Keratinocyte (primary cell): ENCODE results near the gene CFLAR. TPM values are rescaled to one million over a fixed set of nuclear protein-coding genes. Genes with fewer than 3 reads are reported as not detected.
"Not testable (repeated sequence)": the region's sequence is repeated elsewhere in the genome, so short reads cannot be mapped to it uniquely, and the experiment has no call there.

ENCODE experiments used
- DNase-seq: peaks from one replicate; pipeline ENCODE4 v3.0.0-alpha.2; 2011; ENCODE audit warnings: low read depth, missing footprints, low spot score
- FAIRE-seq: peaks from 2 replicates; lab custom pipeline; 2011; peaks lifted over from hg19 to GRCh38; lab: Jason Lieb, UNC
- H2AFZ ChIP-seq: 2 replicates; pipeline ENCODE4 v1.6.0; 2012; ENCODE audit warnings: low read length, control low read depth, inconsistent platforms; ENCODE audit not compliant: control insufficient read depth
- H3K27ac ChIP-seq: 2 replicates; pipeline ENCODE4 v1.5.1; 2011; ENCODE audit warnings: low read length; ENCODE audit not compliant: control insufficient read depth, insufficient read depth
- H3K27me3 ChIP-seq: 3 replicates; pipeline ENCODE4 v1.6.0; 2011; ENCODE audit warnings: low read length; ENCODE audit not compliant: control insufficient read depth, insufficient read depth; ENCODE audit errors: extremely low read depth
- H3K36me3 ChIP-seq, 2 experiments: 2 replicates in 1 of 2; 3 replicates in 1 of 2; pipeline ENCODE4 v1.5.1; 2011; ENCODE audit warnings: low read length in 2 of 2, mild to moderate bottlenecking in 1 of 2; ENCODE audit not compliant: control insufficient read depth in 2 of 2, insufficient read depth in 2 of 2; ENCODE audit errors: extremely low read depth in 1 of 2
- H3K4me1 ChIP-seq: 3 replicates; pipeline ENCODE4 v1.5.1; 2011; ENCODE audit warnings: low read length; ENCODE audit not compliant: control insufficient read depth, insufficient read depth; ENCODE audit errors: extremely low read depth
- H3K4me2 ChIP-seq: 3 replicates; pipeline ENCODE4 v1.6.0; 2011; ENCODE audit warnings: low read depth, low read length; ENCODE audit not compliant: control insufficient read depth, insufficient read depth; ENCODE audit errors: extremely low read depth
- H3K4me3 ChIP-seq, 3 experiments: fragments of 200-600 bp in 1 of 3; sonication (generic) in 1 of 3; 2 replicates in 2 of 3; 3 replicates in 1 of 3; pipeline ENCODE4 v1.5.1; 2011 to 2016; ENCODE audit warnings: low read length in 3 of 3, mild to moderate bottlenecking in 3 of 3, control low read depth in 2 of 3, inconsistent platforms in 1 of 3, low read depth in 1 of 3, mixed read lengths in 1 of 3, mixed run types in 1 of 3, moderate library complexity in 1 of 3; ENCODE audit not compliant: control insufficient read depth in 2 of 3, insufficient read depth in 2 of 3; ENCODE audit errors: extremely low read depth in 1 of 3
- H3K79me2 ChIP-seq: 2 replicates; pipeline ENCODE4 v1.6.0; 2012; ENCODE audit warnings: low read length; ENCODE audit not compliant: control insufficient read depth, insufficient read depth
- H3K9ac ChIP-seq: 3 replicates; pipeline ENCODE4 v1.6.0; 2011; ENCODE audit warnings: low read length; ENCODE audit not compliant: control insufficient read depth, insufficient read depth; ENCODE audit errors: extremely low read depth
- H3K9me1 ChIP-seq: 3 replicates; pipeline ENCODE4 v1.6.0; 2011; ENCODE audit warnings: low read length; ENCODE audit not compliant: control insufficient read depth, insufficient read depth; ENCODE audit errors: extremely low read depth
- H3K9me3 ChIP-seq: 2 replicates; pipeline ENCODE4 v1.5.1; 2012; ENCODE audit warnings: low read depth, low read length; ENCODE audit not compliant: control insufficient read depth
- H4K20me1 ChIP-seq: 3 replicates; pipeline ENCODE4 v1.6.0; 2011; ENCODE audit warnings: low read length; ENCODE audit not compliant: control insufficient read depth, insufficient read depth; ENCODE audit errors: extremely low read depth
- CTCF ChIP-seq, 3 experiments: IDR thresholded peaks in 1 of 3; conservative IDR thresholded peaks in 1 of 3; optimal IDR thresholded peaks in 1 of 3; 2 replicates in 2 of 3; 3 replicates in 1 of 3; pipeline versions ENCODE3 to v1.5.1; 2011; ENCODE audit warnings: low read length in 3 of 3, mild to moderate bottlenecking in 3 of 3, moderate library complexity in 2 of 3, control low read depth in 1 of 3, inconsistent platforms in 1 of 3; ENCODE audit not compliant: insufficient read depth in 2 of 3; ENCODE audit errors: extremely low read depth in 1 of 3
- EZH2 ChIP-seq: IDR thresholded peaks from one replicate; pipeline ENCODE4 v1.6.1; 2012; ENCODE audit warnings: inconsistent platforms, mild to moderate bottlenecking, low read length, moderate library complexity
- dilution Hi-C: fragments of 300-500 bp; cut with MboI; formaldehyde crosslinking; loops from one replicate; pipeline ENCODE4 v1.7.0; 2020; ENCODE audit warnings: low sequenced_read_pairs; ENCODE audit not compliant: extremely low pct_ligation_motif_present
- polyA plus RNA-seq, 5 experiments: library from polyadenylated mRNA; depleted of rRNA in 3 of 5; stranded (reverse) in 3 of 5; stranded (forward) in 1 of 5; unstranded in 1 of 5; fragments of >200 nt; gene quantifications; 1 replicate in 1 of 5; 2 replicates in 3 of 5; 3 replicates in 1 of 5; pipeline versions ENCODE4 v1.2.1 to v1.2.3, GENCODE V29; 2011 to 2012; ENCODE audit warnings: missing spikeins in 2 of 5, low read depth in 1 of 5, low replicate concordance in 1 of 5

The CFLAR gene
- polyA plus RNA-seq, 1 donor (not counting 4 experiments of a cell fraction or from before 2014, with no cell fraction given) = 37.3 TPM

- H3K9me3 ChIP-seq = no peaks in the 10 kb centered on the region
Measured at GRCh38 chr2:201167546-201167945, 51.6 kb downstream of the CFLAR start.

DNA sequence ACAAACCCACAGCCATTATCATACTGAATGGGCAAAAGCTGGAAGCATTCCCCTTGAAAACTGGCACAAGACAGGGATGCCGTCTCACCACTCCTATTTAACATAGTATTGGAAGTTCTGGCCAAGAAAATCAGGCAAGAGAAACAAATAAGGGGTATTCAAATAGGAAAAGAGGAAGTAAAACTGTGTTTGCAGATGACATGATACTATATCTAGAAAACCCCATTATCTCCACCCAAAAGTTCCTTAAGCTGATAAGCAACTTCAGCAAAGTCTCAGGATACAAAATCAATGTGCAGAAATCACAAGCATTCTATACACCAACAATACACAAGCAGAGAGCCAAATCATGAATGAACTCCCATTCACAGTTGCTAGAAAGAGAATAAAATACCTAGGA, 52.5 kb downstream of the CFLAR start:
- peaks cover 9 to 14% of the 10 kb centered on the region in 2 experiments for H3K36me3 ChIP-seq
- H2AFZ ChIP-seq, DNase-seq, H3K4me2 ChIP-seq, H3K4me1 ChIP-seq, H3K27me3 ChIP-seq, H3K27ac ChIP-seq, H3K4me3 ChIP-seq, dilution Hi-C loops, H4K20me1 ChIP-seq, FAIRE-seq, H3K9me1 ChIP-seq, H3K9me3 ChIP-seq, H3K9ac ChIP-seq, H3K79me2 ChIP-seq: not testable (repeated sequence)

More at GRCh38 chr2:201167546-201167945, 51.6 kb downstream of the CFLAR start:
- no peak overlapping the region for H3K9ac ChIP-seq
- FAIRE-seq (no peak), DNase-seq (no peak)
- no peak overlapping the region for H3K4me3 ChIP-seq
- TF ChIP-seq CTCF (optimal IDR thresholded peaks at IDR 0.05 in 1 of 3, IDR thresholded peaks at IDR 0.05 in 1 of 3, conservative IDR thresholded peaks at IDR 0.05 in 1 of 3; ENCODE audit: extremely low read depth in 1 of 3, insufficient read depth in 2 of 3, low read length in 3 of 3) (no peak), EZH2 (no peak)
- no peak overlapping the region for H2AFZ ChIP-seq
- no peaks in the 10 kb centered on the region for H3K4me1 ChIP-seq
- no peaks in the 10 kb centered on the region for H3K27me3 ChIP-seq
- peaks cover 17 to 18% of the 10 kb centered on the region in 2 experiments for H3K36me3 ChIP-seq
- H3K4me2 ChIP-seq = no peak overlapping the region
- dilution Hi-C loops = no loop called here
- H3K27ac ChIP-seq = no peak overlapping the region
- no peaks in the 10 kb centered on the region for H4K20me1 ChIP-seq
- no peaks in the 10 kb centered on the region for H3K79me2 ChIP-seq
- H3K9me1 ChIP-seq = no peaks in the 10 kb centered on the region

GRCh38 chr2:201171259-201171814, 55.4 kb downstream of the CFLAR start:
- FAIRE-seq = no peak

More at GRCh38 chr2:201171259-201171814, 55.4 kb downstream of the CFLAR start:
- peaks cover 0 to 2% of the 10 kb centered on the region in 2 experiments for H3K36me3 ChIP-seq
- H3K4me1 ChIP-seq = no peaks in the 10 kb centered on the region
- H3K27ac ChIP-seq = no peak overlapping the region
- no peaks in the 10 kb centered on the region for H3K79me2 ChIP-seq
- no peaks in the 10 kb centered on the region for H3K27me3 ChIP-seq
- dilution Hi-C loops = no loop called here
- H3K4me2 ChIP-seq = no peak overlapping the region
- no peak overlapping the region for H3K4me3 ChIP-seq
- H3K9ac ChIP-seq = no peak overlapping the region
- TF ChIP-seq CTCF (optimal IDR thresholded peaks at IDR 0.05 in 1 of 3, IDR thresholded peaks at IDR 0.05 in 1 of 3, conservative IDR thresholded peaks at IDR 0.05 in 1 of 3; ENCODE audit: extremely low read depth in 1 of 3, insufficient read depth in 2 of 3, low read length in 3 of 3) = no peak
- no peak for TF ChIP-seq EZH2
- no peak overlapping the region for H2AFZ ChIP-seq
- H3K9me3 ChIP-seq = no peaks in the 10 kb centered on the region
- no peak for DNase-seq
- no peaks in the 10 kb centered on the region for H4K20me1 ChIP-seq
- no peaks in the 10 kb centered on the region for H3K9me1 ChIP-seq
